ENCODE data around the gene ETNK1. TPM values are rescaled to one million over a fixed set of nuclear protein-coding genes. Genes with fewer than 3 reads are reported as not detected.
A peak's percentile ranks its signal among the peaks of the same experiment; 100 is the strongest.
"Not testable (repeated sequence)": the region's sequence is repeated elsewhere in the genome, so short reads cannot be mapped to it uniquely, and the experiment has no call there.

Gene ETNK1
- total and polyA plus RNA-seq, 2 experiments from 2014 or later = 19.0 to 58.5 TPM

DNA sequence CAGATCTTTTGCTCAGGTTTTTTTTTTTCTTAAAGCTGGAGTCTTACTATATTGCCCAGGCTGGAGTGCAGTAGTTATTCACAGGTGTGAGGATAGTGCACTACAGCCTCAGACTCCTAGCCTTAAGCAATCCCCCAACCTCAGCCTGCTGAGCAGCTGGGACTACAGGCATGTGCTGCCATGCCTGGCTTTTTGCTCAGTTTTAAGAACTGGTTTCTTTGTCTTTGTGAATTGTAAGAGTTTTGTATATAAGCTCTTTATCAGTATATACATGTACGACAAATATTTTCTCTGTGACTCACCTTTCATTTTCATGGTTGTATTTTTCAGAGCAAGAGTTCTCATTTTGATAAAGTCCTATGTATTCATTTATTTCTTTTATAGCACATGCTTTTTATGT is 47.3 kb upstream of the ETNK1 start:
- DNase-seq (ENCODE audit: low spot score) = no peak
- Histone ChIP-seq H3K27ac (no peak overlapping the region), H3K4me3 (no peak overlapping the region)

DNA sequence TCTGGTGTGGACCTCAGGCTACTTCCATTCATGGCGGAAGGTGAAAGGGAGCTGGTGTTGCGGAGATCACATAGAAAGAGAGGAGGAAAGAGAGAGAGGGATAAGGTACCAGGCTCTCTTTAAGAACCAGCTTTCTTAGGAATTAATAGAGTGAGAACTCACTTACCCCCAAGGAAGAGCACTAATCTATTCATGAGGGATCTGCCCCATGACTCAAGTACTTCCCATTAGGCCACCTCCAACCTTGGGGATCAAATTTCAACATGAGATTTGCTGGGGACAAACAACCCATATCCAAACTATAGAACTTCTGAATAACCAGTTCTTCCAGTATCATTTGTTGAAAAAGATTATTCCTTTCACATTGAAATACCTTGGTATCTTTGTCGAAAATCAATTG is 46.6 kb upstream of the ETNK1 start:
- Histone ChIP-seq H3K27me3 (no peaks in the 10 kb centered on the region), H3K4me1 (ENCODE audit: insufficient read depth) (no peaks in the 10 kb centered on the region), H3K36me3 (replicated peaks; ENCODE audit: insufficient read depth, low read depth) (no peaks in the 10 kb centered on the region), H3K79me2 (no peaks in the 10 kb centered on the region), H3K27ac (no peak overlapping the region), H4K20me1 (ENCODE audit: insufficient read depth, poor library complexity, severe bottlenecking) (no peaks in the 10 kb centered on the region), H3K9me3 (ENCODE audit: low read depth) (no peaks in the 10 kb centered on the region), H3K4me2 (no peak overlapping the region), H3K9me2 (replicated peaks; ENCODE audit: insufficient read depth) (no peaks in the 10 kb centered on the region), H2AFZ (no peak overlapping the region), H3K4me3 (no peak overlapping the region)
- no peak for DNase-seq (ENCODE audit: low spot score)
- WGBS (ENCODE audit: low lambda C conversion rate, missing lambda C conversion rate) = 100% methylated on average over 3 of the region's 3 CpGs
- no peak for TF ChIP-seq EZH2phosphoT487 (IDR thresholded peaks at IDR 0.05; ENCODE audit: low read depth, severe bottlenecking, unreplicated experiment)

More for the DNA sequence above, 47.3 kb upstream of the ETNK1 start:
- H3K4me1 ChIP-seq (ENCODE audit: insufficient read depth) = no peaks in the 10 kb centered on the region
- no peaks in the 10 kb centered on the region for H3K9me3 ChIP-seq (ENCODE audit: low read depth)
- no peak overlapping the region for H3K4me2 ChIP-seq
- no peaks in the 10 kb centered on the region for H3K36me3 ChIP-seq (replicated peaks; ENCODE audit: insufficient read depth, low read depth)
- H3K9me2 ChIP-seq (replicated peaks; ENCODE audit: insufficient read depth) = no peaks in the 10 kb centered on the region
- 83% methylated on average over 1 of the region's 1 CpG for WGBS (ENCODE audit: low lambda C conversion rate, missing lambda C conversion rate)
- no peaks in the 10 kb centered on the region for H4K20me1 ChIP-seq (ENCODE audit: insufficient read depth, poor library complexity, severe bottlenecking)
- H3K79me2 ChIP-seq = no peaks in the 10 kb centered on the region
- no peaks in the 10 kb centered on the region for H3K27me3 ChIP-seq
- no peak overlapping the region for H2AFZ ChIP-seq
- TF ChIP-seq, protein P1, sequence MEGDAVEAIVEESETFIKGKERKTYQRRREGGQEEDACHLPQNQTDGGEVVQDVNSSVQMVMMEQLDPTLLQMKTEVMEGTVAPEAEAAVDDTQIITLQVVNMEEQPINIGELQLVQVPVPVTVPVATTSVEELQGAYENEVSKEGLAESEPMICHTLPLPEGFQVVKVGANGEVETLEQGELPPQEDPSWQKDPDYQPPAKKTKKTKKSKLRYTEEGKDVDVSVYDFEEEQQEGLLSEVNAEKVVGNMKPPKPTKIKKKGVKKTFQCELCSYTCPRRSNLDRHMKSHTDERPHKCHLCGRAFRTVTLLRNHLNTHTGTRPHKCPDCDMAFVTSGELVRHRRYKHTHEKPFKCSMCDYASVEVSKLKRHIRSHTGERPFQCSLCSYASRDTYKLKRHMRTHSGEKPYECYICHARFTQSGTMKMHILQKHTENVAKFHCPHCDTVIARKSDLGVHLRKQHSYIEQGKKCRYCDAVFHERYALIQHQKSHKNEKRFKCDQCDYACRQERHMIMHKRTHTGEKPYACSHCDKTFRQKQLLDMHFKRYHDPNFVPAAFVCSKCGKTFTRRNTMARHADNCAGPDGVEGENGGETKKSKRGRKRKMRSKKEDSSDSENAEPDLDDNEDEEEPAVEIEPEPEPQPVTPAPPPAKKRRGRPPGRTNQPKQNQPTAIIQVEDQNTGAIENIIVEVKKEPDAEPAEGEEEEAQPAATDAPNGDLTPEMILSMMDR (IDR thresholded peaks at IDR 0.05; ENCODE audit: poor library complexity) = no peak
- no peak for TF ChIP-seq EZH2phosphoT487 (IDR thresholded peaks at IDR 0.05; ENCODE audit: low read depth, severe bottlenecking, unreplicated experiment)
- TF ChIP-seq EZH2 (IDR thresholded peaks at IDR 0.05; ENCODE audit: borderline replicate concordance) = no peak

DNA sequence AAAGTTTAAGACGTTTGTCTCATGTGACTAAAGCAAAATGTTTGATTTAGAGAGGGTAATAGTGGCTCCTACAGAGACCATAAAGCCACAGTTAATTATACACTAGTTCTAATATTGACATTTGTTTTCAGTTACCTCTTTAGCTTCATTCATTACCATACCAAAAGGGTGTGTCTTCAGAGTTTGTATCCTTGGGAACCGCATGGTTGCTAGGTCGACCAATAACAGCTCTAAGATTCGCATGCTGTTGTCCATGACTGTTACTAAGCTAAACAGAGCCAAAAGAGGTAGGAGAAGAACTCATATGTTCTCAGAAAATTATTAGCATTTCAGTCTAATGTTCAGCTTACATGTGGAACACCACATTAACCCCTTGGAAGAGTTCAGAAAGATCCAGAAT is 36.2 kb upstream of the ETNK1 start:
- TF ChIP-seq, protein P1 (IDR thresholded peaks at IDR 0.05; ENCODE audit: poor library complexity) = no peak
- TF ChIP-seq EZH2 (IDR thresholded peaks at IDR 0.05; ENCODE audit: borderline replicate concordance) (no peak), EZH2phosphoT487 (IDR thresholded peaks at IDR 0.05; ENCODE audit: low read depth, severe bottlenecking, unreplicated experiment) (no peak)
- Histone ChIP-seq H3K36me3 (replicated peaks; ENCODE audit: insufficient read depth, low read depth) (no peaks in the 10 kb centered on the region), H3K4me1 (ENCODE audit: insufficient read depth) (no peaks in the 10 kb centered on the region), H3K79me2 (no peaks in the 10 kb centered on the region), H3K4me3 (no peak overlapping the region), H3K4me2 (peak overlapping the region; percentile 19), H3K9me2 (replicated peaks; ENCODE audit: insufficient read depth) (no peaks in the 10 kb centered on the region), H3K27ac (peak overlapping the region; percentile 60), H2AFZ (no peak overlapping the region), H3K27me3 (no peaks in the 10 kb centered on the region), H4K20me1 (ENCODE audit: insufficient read depth, poor library complexity, severe bottlenecking) (no peaks in the 10 kb centered on the region), H3K9me3 (ENCODE audit: low read depth) (no peaks in the 10 kb centered on the region)
- peak; percentile 55 for DNase-seq (ENCODE audit: low spot score)
- WGBS (ENCODE audit: low lambda C conversion rate, missing lambda C conversion rate) = 59% methylated on average over 4 of the region's 4 CpGs

DNA sequence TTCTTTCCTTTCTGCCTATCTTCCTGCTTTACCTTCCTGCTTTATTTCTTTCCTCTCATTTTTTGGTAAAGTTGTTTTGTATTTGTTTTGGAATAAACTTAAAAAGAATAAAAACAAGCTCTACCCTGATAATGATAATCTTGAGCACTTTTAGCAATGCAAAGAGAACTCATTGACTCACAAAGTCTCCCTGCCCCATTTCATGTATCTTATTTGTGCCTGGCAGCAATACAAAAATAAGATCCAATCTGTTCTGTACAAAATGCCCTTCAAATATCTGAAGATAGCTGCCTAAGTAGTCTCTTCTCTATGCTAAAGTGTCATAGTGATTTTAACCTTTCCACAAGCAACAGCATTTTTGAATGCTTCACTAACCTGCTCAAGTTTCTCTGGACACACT is 31.1 kb upstream of the ETNK1 start:
- H4K20me1 ChIP-seq (ENCODE audit: insufficient read depth, poor library complexity, severe bottlenecking) = no peaks in the 10 kb centered on the region
- no peak overlapping the region for H3K4me3 ChIP-seq
- no peak overlapping the region for H3K4me2 ChIP-seq
- TF ChIP-seq EZH2 (IDR thresholded peaks at IDR 0.05; ENCODE audit: borderline replicate concordance) (no peak), EZH2phosphoT487 (IDR thresholded peaks at IDR 0.05; ENCODE audit: low read depth, severe bottlenecking, unreplicated experiment) (no peak)
- TF ChIP-seq, protein P1 (IDR thresholded peaks at IDR 0.05; ENCODE audit: poor library complexity) = no peak
- H3K9me3 ChIP-seq (ENCODE audit: low read depth) = no peaks in the 10 kb centered on the region
- H3K9me2 ChIP-seq (replicated peaks; ENCODE audit: insufficient read depth) = no peaks in the 10 kb centered on the region
- H3K36me3 ChIP-seq (replicated peaks; ENCODE audit: insufficient read depth, low read depth) = no peaks in the 10 kb centered on the region
- DNase-seq (ENCODE audit: low spot score) = no peak
- no peaks in the 10 kb centered on the region for H3K27me3 ChIP-seq
- no peak overlapping the region for H2AFZ ChIP-seq
- H3K79me2 ChIP-seq = no peaks in the 10 kb centered on the region
- no peak overlapping the region for H3K27ac ChIP-seq
- no peaks in the 10 kb centered on the region for H3K4me1 ChIP-seq (ENCODE audit: insufficient read depth)

DNA sequence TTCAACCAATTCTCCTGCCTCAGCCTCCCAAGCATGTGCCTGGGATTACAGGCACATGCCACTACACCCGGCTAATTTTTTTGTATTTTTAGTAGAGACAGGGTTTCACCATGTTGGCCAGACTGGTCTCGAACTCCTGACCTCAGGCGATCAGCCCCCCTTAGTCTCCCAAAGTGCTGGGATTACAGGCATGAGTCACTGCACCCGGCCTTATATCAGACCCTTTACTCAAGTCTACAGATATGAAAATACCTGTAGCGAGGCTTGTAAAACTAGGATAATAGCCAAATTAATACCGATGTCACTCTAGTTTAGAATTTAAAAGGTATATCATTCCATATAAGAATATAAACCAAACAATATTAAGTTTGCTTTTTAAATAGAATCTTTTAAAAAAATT is 27.4 kb upstream of the ETNK1 start:
- H4K20me1 ChIP-seq (ENCODE audit: insufficient read depth, poor library complexity, severe bottlenecking) = not testable (repeated sequence)
- H3K4me2 ChIP-seq = peak overlapping the region; percentile 54

More for the DNA sequence above, 27.4 kb upstream of the ETNK1 start:
- H3K9me3 ChIP-seq (ENCODE audit: low read depth); H3K36me3 ChIP-seq (replicated peaks; ENCODE audit: insufficient read depth, low read depth); H3K27me3 ChIP-seq; DNase-seq (ENCODE audit: low spot score); H3K4me3 ChIP-seq; H3K4me1 ChIP-seq (ENCODE audit: insufficient read depth); H3K79me2 ChIP-seq; H3K9me2 ChIP-seq (replicated peaks; ENCODE audit: insufficient read depth); H2AFZ ChIP-seq: not testable (repeated sequence)
- WGBS (ENCODE audit: low lambda C conversion rate, missing lambda C conversion rate) = 80% methylated on average over 6 of the region's 6 CpGs
- peak overlapping the region; percentile 61 for H3K27ac ChIP-seq
